ENCODE measurements around the gene WDR74. TPM values are rescaled to one million over a fixed set of nuclear protein-coding genes. Genes with fewer than 3 reads are reported as not detected.

The WDR74 gene
- total RNA-seq, 2 donors from 2014 or later = 17.8 to 26.8 TPM

- no peak for DNase-seq (ENCODE audit: low spot score)
These were observed 15.7 kb downstream of the WDR74 start for GRCh38 chr11:62823677-62824076.

GRCh38 chr11:62817129-62817528, 22.3 kb downstream of the WDR74 start:
- Histone ChIP-seq H3K4me3 (no peak overlapping the region), H3K27ac (no peak overlapping the region), H3K36me3 (peaks cover 52% of the 10 kb centered on the region), H3K9me3 (no peaks in the 10 kb centered on the region), H3K27me3 (no peaks in the 10 kb centered on the region), H3K4me1 (no peaks in the 10 kb centered on the region)
- no peak for DNase-seq (ENCODE audit: low spot score)
- TF ChIP-seq CTCF (IDR thresholded peaks at IDR 0.05) = no peak

More at GRCh38 chr11:62823677-62824076, 15.7 kb downstream of the WDR74 start:
- Histone ChIP-seq H3K4me3 (no peak overlapping the region), H3K36me3 (peaks cover 86% of the 10 kb centered on the region), H3K27me3 (no peaks in the 10 kb centered on the region), H3K9me3 (no peaks in the 10 kb centered on the region), H3K4me1 (no peaks in the 10 kb centered on the region), H3K27ac (no peak overlapping the region)
- no peak for TF ChIP-seq CTCF (IDR thresholded peaks at IDR 0.05)

- DNase-seq (ENCODE audit: low spot score) = no peak
- Histone ChIP-seq H3K4me1 (no peaks in the 10 kb centered on the region), H3K27ac (no peak overlapping the region), H3K36me3 (peaks cover 46% of the 10 kb centered on the region), H3K4me3 (no peak overlapping the region), H3K9me3 (no peaks in the 10 kb centered on the region), H3K27me3 (no peaks in the 10 kb centered on the region)
- no peak for TF ChIP-seq CTCF (IDR thresholded peaks at IDR 0.05)
These were observed 22.8 kb downstream of the WDR74 start for GRCh38 chr11:62816557-62816956.

- TF ChIP-seq CTCF (IDR thresholded peaks at IDR 0.05) = no peak
- H3K4me3 ChIP-seq = no peak overlapping the region
- peaks cover 0 to 4% of the 10 kb centered on the region in 2 donors for H3K4me1 ChIP-seq
- H3K9me3 ChIP-seq = no peaks in the 10 kb centered on the region
- peaks cover 13% of the 10 kb centered on the region for H3K36me3 ChIP-seq
- H3K27me3 ChIP-seq = no peaks in the 10 kb centered on the region
- H3K27ac ChIP-seq = no peak overlapping the region
- DNase-seq (ENCODE audit: low spot score) = no peak
These were observed 27.7 kb downstream of the WDR74 start for GRCh38 chr11:62811659-62812058.

- no peak for DNase-seq (ENCODE audit: low spot score)
- H3K4me3 ChIP-seq = no peak overlapping the region
- no peaks in the 10 kb centered on the region for H3K27me3 ChIP-seq
- peaks cover 12% of the 10 kb centered on the region for H3K36me3 ChIP-seq
- peaks cover 0 to 13% of the 10 kb centered on the region in 2 donors for H3K4me1 ChIP-seq
- no peaks in the 10 kb centered on the region for H3K9me3 ChIP-seq
- no peak overlapping the region for H3K27ac ChIP-seq
- TF ChIP-seq CTCF (IDR thresholded peaks at IDR 0.05) = no peak
These were observed 28.6 kb downstream of the WDR74 start for GRCh38 chr11:62810748-62811147.

GRCh38 chr11:62806611-62807121, 32.7 kb downstream of the WDR74 start:
- H3K9me3 ChIP-seq = no peaks in the 10 kb centered on the region
- H3K4me3 ChIP-seq = no peak overlapping the region
- peaks cover 17% of the 10 kb centered on the region for H3K36me3 ChIP-seq
- no peaks in the 10 kb centered on the region for H3K27me3 ChIP-seq
- peak; percentile 76 for DNase-seq (ENCODE audit: low spot score)
- TF ChIP-seq CTCF (IDR thresholded peaks at IDR 0.05) = no peak
- H3K27ac ChIP-seq = peak overlapping the region; percentile 91 to 93
- peaks cover 0 to 33% of the 10 kb centered on the region in 2 donors for H3K4me1 ChIP-seq
